ENCODE data around the gene MEG3.

Gene MEG3

GRCh38 chr14:100830681-100831080, 4.8 kb downstream of the MEG3 start:
- no peak for DNase-seq

- DNase-seq, result no peak
Observed at GRCh38 chr14:100832311-100832960, 6.5 kb downstream of the MEG3 start.

- DNase-seq, result no peak
Observed at GRCh38 chr14:100834082-100834793, 8.3 kb downstream of the MEG3 start.

- DNase-seq, result no peak
Observed at GRCh38 chr14:100834794-100835547, 9.1 kb downstream of the MEG3 start.

- DNase-seq, result no peak
Observed at GRCh38 chr14:100835548-100836310, 9.8 kb downstream of the MEG3 start.

- DNase-seq, result no peak
Observed at GRCh38 chr14:100836311-100836805, 10.4 kb downstream of the MEG3 start.

- no peak for DNase-seq
Observed at GRCh38 chr14:100836941-100837804, 11.3 kb downstream of the MEG3 start.

DNA sequence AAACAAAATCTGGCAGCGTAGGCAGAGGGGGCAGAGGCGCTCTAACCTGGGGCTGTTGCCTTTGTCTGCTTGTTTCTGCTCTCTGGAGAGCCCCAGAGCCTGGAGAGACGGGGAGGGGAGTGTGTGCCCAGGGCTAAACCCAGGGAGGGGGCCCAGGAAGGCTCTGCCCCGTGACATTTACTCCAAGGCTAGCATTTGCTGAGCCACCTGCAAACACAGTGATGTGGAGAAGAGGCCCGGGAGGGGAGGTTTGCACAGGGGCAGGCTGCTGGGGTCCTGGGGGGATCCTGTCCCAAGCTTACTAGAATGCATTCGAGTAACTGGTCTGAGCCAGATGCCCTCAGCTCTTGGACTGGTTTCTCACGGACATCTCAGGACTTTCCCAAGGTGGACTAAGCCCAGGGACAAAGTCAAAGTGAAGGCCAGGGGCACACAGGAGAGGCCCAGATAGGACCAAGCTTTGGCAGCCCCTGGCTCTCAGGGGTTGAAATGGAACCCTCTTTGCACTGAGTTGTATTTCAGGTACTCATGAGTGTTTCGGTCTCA, 12.0 kb downstream of the MEG3 start:
- no peak for DNase-seq

GRCh38 chr14:100838493-100839314, 12.8 kb downstream of the MEG3 start:
- DNase-seq, result no peak

GRCh38 chr14:100839315-100839585, 13.3 kb downstream of the MEG3 start:
- no peak for DNase-seq

GRCh38 chr14:100839681-100840111, 13.8 kb downstream of the MEG3 start:
- DNase-seq, result no peak

- no peak for DNase-seq
Observed at GRCh38 chr14:100840286-100841065, 14.6 kb downstream of the MEG3 start.

DNA sequence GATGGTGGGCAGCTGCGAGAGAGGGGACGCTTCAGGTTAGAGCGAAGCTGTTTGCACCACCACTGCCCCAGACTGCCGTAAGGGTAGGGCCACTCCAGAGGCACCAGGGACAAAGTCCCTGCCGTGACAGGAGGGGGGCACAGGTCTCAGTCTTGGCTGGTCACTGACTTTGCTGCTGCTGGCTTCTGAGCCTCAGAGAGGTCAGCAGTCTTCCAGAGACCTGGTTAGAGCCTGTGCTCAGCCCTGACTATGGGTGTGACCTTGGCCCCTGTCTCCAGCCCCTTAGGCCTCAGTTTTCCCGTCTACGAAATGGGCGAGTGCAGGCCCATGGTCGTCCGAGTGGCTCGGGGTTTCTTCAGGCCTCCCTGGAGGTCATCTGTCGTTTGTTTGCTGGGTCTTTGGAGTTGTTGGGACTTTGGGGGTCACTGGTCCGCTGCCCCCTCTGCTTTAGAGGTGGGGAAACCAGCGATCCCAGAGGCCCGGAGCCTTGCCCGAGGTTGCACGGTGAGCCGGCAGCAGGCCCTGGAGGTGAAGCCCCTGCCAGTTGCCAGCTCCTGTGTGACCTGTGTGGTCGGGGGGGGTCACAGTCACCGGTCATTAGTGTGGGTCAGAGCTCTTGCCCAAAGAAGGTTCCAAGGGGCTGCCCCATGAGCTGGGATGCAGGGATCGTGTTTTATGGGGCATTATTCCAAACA, 15.3 kb downstream of the MEG3 start:
- DNase-seq, result no peak

- DNase-seq, result no peak
Observed at GRCh38 chr14:100841761-100842403, 16.0 kb downstream of the MEG3 start.

GRCh38 chr14:100842799-100843198, 16.9 kb downstream of the MEG3 start:
- peak in 4 of 51 donors; percentile 10 to 44 (median 26) for DNase-seq

GRCh38 chr14:100844082-100844408, 18.1 kb downstream of the MEG3 start:
- DNase-seq, result no peak

DNA sequence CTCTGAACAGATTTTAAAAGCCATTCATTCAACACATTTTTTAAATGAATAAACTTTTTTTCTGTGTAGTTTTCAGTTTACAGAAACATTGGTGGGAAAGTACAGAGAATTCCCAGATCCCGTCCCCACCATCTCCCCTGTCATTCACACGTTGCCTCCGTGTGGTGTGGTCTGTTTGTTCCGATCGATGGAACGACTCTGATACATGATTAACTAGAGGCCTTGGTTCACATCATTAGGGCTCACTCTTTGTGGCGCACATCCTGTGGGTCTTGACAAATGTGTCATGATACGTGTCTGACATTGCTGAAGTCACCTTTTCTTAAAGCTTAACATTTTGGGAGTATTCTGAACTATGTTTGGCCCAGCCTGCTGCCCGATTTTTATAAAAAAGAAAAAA, 18.5 kb downstream of the MEG3 start:
- DNase-seq, result no peak

DNA sequence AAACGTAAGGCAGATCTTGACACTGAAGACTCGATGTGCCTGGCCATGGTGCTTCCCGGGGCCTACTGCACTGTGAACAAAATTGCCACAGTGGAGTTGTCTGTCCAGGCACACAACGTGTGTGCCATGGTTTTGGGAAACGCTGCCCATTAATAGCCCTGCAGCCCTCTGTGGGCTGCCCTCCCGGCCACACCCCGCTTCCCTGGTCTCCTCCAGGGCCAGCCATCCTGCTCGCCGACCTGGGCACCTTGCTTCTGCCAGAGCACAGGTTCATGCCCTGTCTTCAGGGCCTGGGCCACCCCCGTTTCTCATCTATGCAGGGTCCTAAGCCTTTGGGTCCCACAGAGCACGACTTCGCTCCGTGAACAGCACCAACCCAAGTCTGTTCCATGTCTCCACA, 18.9 kb downstream of the MEG3 start:
- DNase-seq, result no peak

All from hypothalamus (tissue), 51 donors.